ENCODE data around the gene IFI27L2.

The IFI27L2 gene

GRCh38 chr14:94139006-94139405 is 9.6 kb upstream of the IFI27L2 start:
- H3K27ac ChIP-seq (ENCODE audit: low read depth, low read length), result no peak overlapping the region
- H3K27me3 ChIP-seq (ENCODE audit: control insufficient read depth in 1 of 2, insufficient read depth in 2 of 2, low read length in 2 of 2), result peaks cover 3 to 6% of the 10 kb centered on the region in 2 donors
- no peaks in the 10 kb centered on the region for H3K4me1 ChIP-seq (ENCODE audit: control insufficient read depth in 1 of 2, insufficient read depth in 2 of 2, low read length in 2 of 2)
- no peak overlapping the region for H3K9ac ChIP-seq (ENCODE audit: low read depth in 1 of 2, low read length in 2 of 2)
- H3K36me3 ChIP-seq (ENCODE audit: control insufficient read depth in 1 of 2, insufficient read depth in 2 of 2, low read length in 2 of 2), result no peaks in the 10 kb centered on the region
- H3K4me3 ChIP-seq (ENCODE audit: low read depth in 1 of 2, low read length in 2 of 2), result no peak overlapping the region
- no peaks in the 10 kb centered on the region for H3K9me3 ChIP-seq (ENCODE audit: control insufficient read depth in 1 of 2, low read length in 2 of 2)

- Histone ChIP-seq H3K4me1 (ENCODE audit: control insufficient read depth in 1 of 2, insufficient read depth in 2 of 2, low read length in 2 of 2) (no peaks in the 10 kb centered on the region), H3K36me3 (ENCODE audit: control insufficient read depth in 1 of 2, insufficient read depth in 2 of 2, low read length in 2 of 2) (no peaks in the 10 kb centered on the region), H3K9ac (ENCODE audit: low read depth in 1 of 2, low read length in 2 of 2) (no peak overlapping the region), H3K4me3 (ENCODE audit: low read depth in 1 of 2, low read length in 2 of 2) (no peak overlapping the region), H3K9me3 (ENCODE audit: control insufficient read depth in 1 of 2, low read length in 2 of 2) (no peaks in the 10 kb centered on the region), H3K27me3 (ENCODE audit: control insufficient read depth in 1 of 2, insufficient read depth in 2 of 2, low read length in 2 of 2) (peaks cover 3 to 6% of the 10 kb centered on the region in 2 donors), H3K27ac (ENCODE audit: low read depth, low read length) (no peak overlapping the region)
These were observed 8.8 kb upstream of the IFI27L2 start for GRCh38 chr14:94138251-94138650.

DNA sequence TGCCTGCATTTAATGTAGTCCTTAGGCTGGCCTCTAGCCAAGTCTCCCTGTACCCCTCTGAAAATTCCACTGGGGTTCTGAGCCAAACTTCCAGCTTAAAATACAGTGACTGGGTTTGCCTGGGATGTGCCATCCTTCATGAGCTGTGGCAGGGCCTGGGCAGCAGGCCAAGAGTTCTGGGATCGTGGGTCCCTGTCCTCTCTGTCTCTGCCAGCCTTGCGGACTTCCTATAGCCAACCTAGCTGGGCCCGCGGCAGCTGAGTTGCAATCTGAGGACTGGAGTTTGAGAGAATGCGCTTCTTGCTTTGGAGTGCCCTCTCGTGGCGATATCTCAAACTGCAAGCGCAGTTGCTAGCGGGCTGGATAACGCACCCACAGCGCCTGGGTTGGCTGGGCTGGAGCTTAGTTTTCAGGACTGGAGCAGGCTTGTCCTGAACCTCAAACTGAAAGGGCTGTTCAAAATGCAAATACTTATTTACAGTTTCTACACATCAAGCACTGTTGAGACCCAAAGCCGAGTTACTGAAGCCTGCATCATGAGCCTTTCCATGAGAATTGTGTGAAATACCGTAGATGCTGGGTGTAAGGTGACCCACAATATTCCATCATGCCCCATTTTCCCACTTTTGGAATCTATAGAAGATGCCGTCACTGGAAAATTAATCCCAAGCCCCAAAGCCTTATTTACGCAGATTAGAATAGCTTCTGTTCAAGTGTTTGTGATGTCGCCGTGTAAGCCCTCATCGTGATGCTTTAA is 7.3 kb upstream of the IFI27L2 start:
- Histone ChIP-seq H3K27me3 (ENCODE audit: control insufficient read depth in 1 of 2, insufficient read depth in 2 of 2, low read length in 2 of 2) (peaks cover 3 to 6% of the 10 kb centered on the region in 2 donors), H3K4me1 (ENCODE audit: control insufficient read depth in 1 of 2, insufficient read depth in 2 of 2, low read length in 2 of 2) (no peaks in the 10 kb centered on the region), H3K9ac (ENCODE audit: low read depth in 1 of 2, low read length in 2 of 2) (no peak overlapping the region), H3K36me3 (ENCODE audit: control insufficient read depth in 1 of 2, insufficient read depth in 2 of 2, low read length in 2 of 2) (no peaks in the 10 kb centered on the region), H3K4me3 (ENCODE audit: low read depth in 1 of 2, low read length in 2 of 2) (peak overlapping the region in 1 of 2 donors; percentile 8), H3K27ac (ENCODE audit: low read depth, low read length) (no peak overlapping the region), H3K9me3 (ENCODE audit: control insufficient read depth in 1 of 2, low read length in 2 of 2) (no peaks in the 10 kb centered on the region)

DNA sequence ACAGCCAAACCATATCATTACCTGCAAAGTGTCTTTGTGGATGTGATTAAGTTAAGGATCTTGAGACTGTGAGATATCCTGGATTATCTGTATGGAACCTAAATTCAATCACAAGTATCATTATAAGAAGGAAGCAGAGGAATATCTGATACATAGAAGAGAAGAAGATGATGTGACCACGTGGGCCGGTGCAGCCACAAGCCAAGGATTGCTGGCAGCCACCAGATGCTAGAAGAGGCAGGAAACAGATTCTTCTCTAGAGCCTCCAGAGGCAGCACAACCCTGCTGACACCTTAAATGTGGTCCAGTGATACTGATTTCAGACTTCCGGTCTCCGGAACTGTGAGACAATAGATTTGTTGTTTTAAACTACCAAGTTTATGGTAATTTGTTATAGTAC is 6.1 kb upstream of the IFI27L2 start:
- Histone ChIP-seq H3K4me3 (ENCODE audit: low read depth in 1 of 2, low read length in 2 of 2) (no peak overlapping the region), H3K27ac (ENCODE audit: low read depth, low read length) (no peak overlapping the region), H3K9ac (ENCODE audit: low read depth in 1 of 2, low read length in 2 of 2) (no peak overlapping the region), H3K36me3 (ENCODE audit: control insufficient read depth in 1 of 2, insufficient read depth in 2 of 2, low read length in 2 of 2) (no peaks in the 10 kb centered on the region), H3K9me3 (ENCODE audit: control insufficient read depth in 1 of 2, low read length in 2 of 2) (no peaks in the 10 kb centered on the region), H3K27me3 (ENCODE audit: control insufficient read depth in 1 of 2, insufficient read depth in 2 of 2, low read length in 2 of 2) (peaks cover 3 to 6% of the 10 kb centered on the region in 2 donors), H3K4me1 (ENCODE audit: control insufficient read depth in 1 of 2, insufficient read depth in 2 of 2, low read length in 2 of 2) (no peaks in the 10 kb centered on the region)

DNA sequence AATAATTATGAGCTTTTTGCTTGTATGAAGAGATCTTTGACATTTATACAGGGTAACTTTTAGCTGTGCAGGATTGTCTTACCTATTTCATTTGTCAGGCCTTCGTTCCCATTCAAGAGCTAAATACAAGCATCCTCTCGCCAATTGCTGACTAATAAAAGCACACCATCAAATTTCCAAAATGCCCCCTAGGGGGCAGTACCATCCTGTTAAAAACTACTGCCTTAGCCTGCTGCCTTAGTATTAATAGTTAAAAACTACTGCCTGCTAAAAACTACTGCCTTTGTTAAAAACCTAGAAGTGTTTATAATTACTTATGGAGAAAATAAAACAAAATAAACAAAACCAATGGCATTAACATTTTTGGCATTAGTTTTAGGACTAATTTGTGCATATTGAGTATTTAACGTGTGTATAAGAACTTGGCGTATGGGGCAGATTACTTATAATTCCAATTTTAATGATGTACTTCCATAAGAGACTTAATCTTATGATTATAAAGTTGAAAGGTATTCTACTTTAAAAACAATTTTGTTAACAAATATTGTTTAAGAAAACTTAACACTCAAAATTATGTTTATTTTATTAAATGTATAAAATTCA is 3.0 kb upstream of the IFI27L2 start:
- H3K27me3 ChIP-seq (ENCODE audit: control insufficient read depth in 1 of 2, insufficient read depth in 2 of 2, low read length in 2 of 2), result peaks cover 0 to 6% of the 10 kb centered on the region in 2 donors
- H3K36me3 ChIP-seq (ENCODE audit: control insufficient read depth in 1 of 2, insufficient read depth in 2 of 2, low read length in 2 of 2), result peaks cover 0 to 4% of the 10 kb centered on the region in 2 donors
- H3K4me1 ChIP-seq (ENCODE audit: control insufficient read depth in 1 of 2, insufficient read depth in 2 of 2, low read length in 2 of 2), result peaks cover 15% of the 10 kb centered on the region in 2 donors
- H3K27ac ChIP-seq (ENCODE audit: low read depth, low read length), result no peak overlapping the region
- H3K9ac ChIP-seq (ENCODE audit: low read depth in 1 of 2, low read length in 2 of 2), result no peak overlapping the region
- H3K4me3 ChIP-seq (ENCODE audit: low read depth in 1 of 2, low read length in 2 of 2), result no peak overlapping the region
- H3K9me3 ChIP-seq (ENCODE audit: control insufficient read depth in 1 of 2, low read length in 2 of 2), result no peaks in the 10 kb centered on the region

DNA sequence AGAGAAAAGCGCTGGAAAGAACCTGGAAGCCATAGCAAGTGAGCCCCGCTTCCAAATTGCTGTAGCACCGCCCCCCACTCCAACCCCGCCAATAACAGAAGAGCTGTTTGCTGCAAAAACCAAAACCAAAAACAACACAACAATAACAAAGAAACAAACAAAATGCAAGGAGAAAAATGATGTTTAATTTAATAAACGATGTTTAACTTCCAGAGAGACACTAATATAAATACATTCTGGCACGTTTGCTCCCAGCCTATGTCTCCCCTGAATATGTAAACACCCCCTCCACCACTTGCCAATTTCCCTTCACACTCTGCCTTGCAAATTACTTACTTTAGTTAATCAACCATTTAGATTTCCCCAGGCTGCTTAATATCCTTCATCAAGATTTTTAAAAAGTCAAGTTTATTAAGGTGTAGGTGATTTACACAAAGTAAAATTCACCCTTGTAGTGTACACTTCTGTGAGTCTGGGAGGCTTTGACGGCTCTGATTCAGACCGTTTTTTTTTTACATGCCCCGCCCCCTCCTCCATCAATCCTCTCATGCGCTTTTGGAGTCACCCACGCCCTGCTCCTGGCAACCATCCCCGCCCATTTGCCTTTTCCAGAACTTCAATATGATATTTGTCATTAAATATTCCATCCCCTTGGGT is 482 bp upstream of the IFI27L2 start:
- Histone ChIP-seq H3K9ac (ENCODE audit: low read depth in 1 of 2, low read length in 2 of 2) (peak overlapping the region; percentile 40 to 45), H3K36me3 (ENCODE audit: control insufficient read depth in 1 of 2, insufficient read depth in 2 of 2, low read length in 2 of 2) (peaks cover 0 to 5% of the 10 kb centered on the region in 2 donors), H3K27ac (ENCODE audit: low read depth, low read length) (no peak overlapping the region), H3K27me3 (ENCODE audit: control insufficient read depth in 1 of 2, insufficient read depth in 2 of 2, low read length in 2 of 2) (no peaks in the 10 kb centered on the region), H3K9me3 (ENCODE audit: control insufficient read depth in 1 of 2, low read length in 2 of 2) (no peaks in the 10 kb centered on the region), H3K4me1 (ENCODE audit: control insufficient read depth in 1 of 2, insufficient read depth in 2 of 2, low read length in 2 of 2) (peaks cover 15% of the 10 kb centered on the region in 2 donors), H3K4me3 (ENCODE audit: low read depth in 1 of 2, low read length in 2 of 2) (peak overlapping the region; percentile 59 to 82)

- no peaks in the 10 kb centered on the region for H3K27me3 ChIP-seq (ENCODE audit: control insufficient read depth in 1 of 2, insufficient read depth in 2 of 2, low read length in 2 of 2)
- H3K9me3 ChIP-seq (ENCODE audit: control insufficient read depth in 1 of 2, low read length in 2 of 2), result no peaks in the 10 kb centered on the region
- peaks cover 0 to 5% of the 10 kb centered on the region in 2 donors for H3K36me3 ChIP-seq (ENCODE audit: control insufficient read depth in 1 of 2, insufficient read depth in 2 of 2, low read length in 2 of 2)
- H3K27ac ChIP-seq (ENCODE audit: low read depth, low read length), result no peak overlapping the region
- peaks cover 15% of the 10 kb centered on the region in 2 donors for H3K4me1 ChIP-seq (ENCODE audit: control insufficient read depth in 1 of 2, insufficient read depth in 2 of 2, low read length in 2 of 2)
- H3K4me3 ChIP-seq (ENCODE audit: low read depth in 1 of 2, low read length in 2 of 2), result peak overlapping the region in 1 of 2 donors; percentile 59
- peak overlapping the region in 1 of 2 donors; percentile 45 for H3K9ac ChIP-seq (ENCODE audit: low read depth in 1 of 2, low read length in 2 of 2)
These were observed 1.1 kb downstream of the IFI27L2 start for GRCh38 chr14:94128216-94128839.

- H3K9ac ChIP-seq (ENCODE audit: low read depth in 1 of 2, low read length in 2 of 2), result no peak overlapping the region
- H3K27ac ChIP-seq (ENCODE audit: low read depth, low read length), result no peak overlapping the region
- H3K36me3 ChIP-seq (ENCODE audit: control insufficient read depth in 1 of 2, insufficient read depth in 2 of 2, low read length in 2 of 2), result peaks cover 0 to 5% of the 10 kb centered on the region in 2 donors
- no peak overlapping the region for H3K4me3 ChIP-seq (ENCODE audit: low read depth in 1 of 2, low read length in 2 of 2)
- H3K4me1 ChIP-seq (ENCODE audit: control insufficient read depth in 1 of 2, insufficient read depth in 2 of 2, low read length in 2 of 2), result peaks cover 15% of the 10 kb centered on the region in 2 donors
- H3K9me3 ChIP-seq (ENCODE audit: control insufficient read depth in 1 of 2, low read length in 2 of 2), result no peaks in the 10 kb centered on the region
- no peaks in the 10 kb centered on the region for H3K27me3 ChIP-seq (ENCODE audit: control insufficient read depth in 1 of 2, insufficient read depth in 2 of 2, low read length in 2 of 2)
These were observed 2.1 kb downstream of the IFI27L2 start for GRCh38 chr14:94127330-94127729.

- peaks cover 15% of the 10 kb centered on the region in 2 donors for H3K4me1 ChIP-seq (ENCODE audit: control insufficient read depth in 1 of 2, insufficient read depth in 2 of 2, low read length in 2 of 2)
- H3K36me3 ChIP-seq (ENCODE audit: control insufficient read depth in 1 of 2, insufficient read depth in 2 of 2, low read length in 2 of 2), result peaks cover 0 to 5% of the 10 kb centered on the region in 2 donors
- no peak overlapping the region for H3K9ac ChIP-seq (ENCODE audit: low read depth in 1 of 2, low read length in 2 of 2)
- no peaks in the 10 kb centered on the region for H3K27me3 ChIP-seq (ENCODE audit: control insufficient read depth in 1 of 2, insufficient read depth in 2 of 2, low read length in 2 of 2)
- no peak overlapping the region for H3K27ac ChIP-seq (ENCODE audit: low read depth, low read length)
- H3K4me3 ChIP-seq (ENCODE audit: low read depth in 1 of 2, low read length in 2 of 2), result no peak overlapping the region
- no peaks in the 10 kb centered on the region for H3K9me3 ChIP-seq (ENCODE audit: control insufficient read depth in 1 of 2, low read length in 2 of 2)
These were observed 2.6 kb downstream of the IFI27L2 start for GRCh38 chr14:94126800-94127199.

- no peak overlapping the region for H3K4me3 ChIP-seq (ENCODE audit: low read depth in 1 of 2, low read length in 2 of 2)
- H3K9ac ChIP-seq (ENCODE audit: low read depth in 1 of 2, low read length in 2 of 2), result no peak overlapping the region
- H3K27me3 ChIP-seq (ENCODE audit: control insufficient read depth in 1 of 2, insufficient read depth in 2 of 2, low read length in 2 of 2), result no peaks in the 10 kb centered on the region
- peaks cover 0 to 5% of the 10 kb centered on the region in 2 donors for H3K36me3 ChIP-seq (ENCODE audit: control insufficient read depth in 1 of 2, insufficient read depth in 2 of 2, low read length in 2 of 2)
- no peak overlapping the region for H3K27ac ChIP-seq (ENCODE audit: low read depth, low read length)
- no peaks in the 10 kb centered on the region for H3K9me3 ChIP-seq (ENCODE audit: control insufficient read depth in 1 of 2, low read length in 2 of 2)
- H3K4me1 ChIP-seq (ENCODE audit: control insufficient read depth in 1 of 2, insufficient read depth in 2 of 2, low read length in 2 of 2), result peaks cover 15% of the 10 kb centered on the region in 2 donors
These were observed 3.1 kb downstream of the IFI27L2 start for GRCh38 chr14:94126419-94126677.
